ENCODE data around the gene CCNB1.
"Not testable (repeated sequence)": the region's sequence is repeated elsewhere in the genome, so short reads cannot be mapped to it uniquely, and the experiment has no call there.

DNA sequence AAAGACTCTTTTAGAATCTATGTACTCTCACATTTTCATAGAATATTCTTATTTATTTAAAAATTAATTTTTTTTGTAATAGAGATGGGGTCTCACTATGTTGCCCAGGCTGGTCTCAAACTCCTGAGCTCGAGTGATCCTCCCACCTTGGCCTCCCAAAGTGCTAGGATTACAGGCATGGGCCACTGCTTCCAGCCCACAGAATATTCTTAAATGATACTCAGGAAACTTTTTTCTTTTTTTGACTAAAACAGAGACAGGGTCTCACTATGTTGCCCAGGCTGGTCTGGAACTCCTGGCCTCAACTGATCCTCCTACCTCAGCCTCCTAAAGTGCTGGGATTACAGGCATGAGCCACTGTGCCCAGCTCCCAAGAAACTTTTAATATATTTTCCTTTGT lies 29.7 kb upstream of the CCNB1 start:
- not testable (repeated sequence) for TF ChIP-seq POLR2AphosphoS5 (IDR thresholded peaks at IDR 0.05; ENCODE audit: borderline replicate concordance, low read depth, low read length); EZH2 (IDR thresholded peaks at IDR 0.05); FOXP2 (optimal IDR thresholded peaks at IDR 0.05; ENCODE audit: control extremely low read depth, extremely low read length, insufficient read depth)
